Right atrium auricular region (tissue), 2 donors: Measurements from ENCODE around the gene CWC15. TPM values are rescaled to one million over a fixed set of nuclear protein-coding genes. Genes with fewer than 3 reads are reported as not detected.

Source experiments
- DNase-seq: peaks from one replicate; pipeline ENCODE4 v3.0.0-alpha.2; 2019; ENCODE audit warnings: low spot score
- H3K27ac ChIP-seq, 2 donors: fragments of 200-600 bp; sonication (generic); 1 replicate in 1 of 2; 2 replicates in 1 of 2; pipeline ENCODE4 v1.5.1; 2016 to 2019
- H3K27me3 ChIP-seq, 2 donors: fragments of 200-600 bp; sonication (generic); one replicate each; pipeline versions ENCODE4 v1.5.1 to v1.6.0; 2017 to 2019
- H3K36me3 ChIP-seq: fragments of 200-600 bp; sonication (generic); one replicate; pipeline ENCODE4 v1.5.1; 2016
- H3K4me1 ChIP-seq, 2 donors: fragments of 200-600 bp; sonication (generic); one replicate each; pipeline versions ENCODE4 v1.5.1 to v1.6.0; 2017 to 2019
- H3K4me3 ChIP-seq, 2 donors: fragments of 200-600 bp; sonication (generic); 1 replicate in 1 of 2; 2 replicates in 1 of 2; pipeline ENCODE4 v1.5.1; 2017 to 2019; ENCODE audit warnings: mild to moderate bottlenecking in 1 of 2, moderate library complexity in 1 of 2
- H3K9me3 ChIP-seq, 2 donors: fragments of 200-600 bp; sonication (generic); one replicate each; pipeline ENCODE4 v1.5.1; 2019
- total RNA-seq, 2 donors: library from RNA; depleted of rRNA; stranded (reverse); fragments of >200 nt; gene quantifications; one replicate each; pipeline ENCODE4 v1.1.0, GENCODE V29; 2016
- TF ChIP-seq, protein P1 (sequence below), 2 donors: fragments of 200-600 bp; sonication (generic); IDR thresholded peaks; one replicate each; pipeline ENCODE4 v1.5.1; 2019; ENCODE audit warnings: antibody characterized with exemption in 2 of 2

CWC15 gene
- total RNA-seq, 2 donors from 2014 or later, result 45.3 to 48.6 TPM

DNA sequence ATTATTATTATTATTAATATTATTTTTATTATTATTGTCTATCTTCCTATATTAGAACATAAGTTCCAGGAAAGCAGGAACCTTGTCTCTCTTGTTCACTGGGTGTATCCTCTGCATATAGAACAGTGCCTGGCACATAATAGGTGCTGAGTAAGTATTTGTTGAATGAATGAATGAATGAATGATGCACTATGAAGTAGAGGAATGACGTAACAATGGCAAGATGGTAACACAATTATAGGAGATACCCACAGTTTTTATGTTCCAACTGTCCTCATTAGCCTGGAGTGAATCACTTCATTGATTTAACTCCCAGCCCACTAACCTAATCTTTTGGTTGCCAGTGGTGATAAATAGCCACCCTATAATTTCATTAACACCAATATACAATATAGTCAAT, 2.2 kb upstream of the CWC15 start:
- H3K4me1 ChIP-seq, result peaks cover 0 to 12% of the 10 kb centered on the region in 2 donors
- TF ChIP-seq, protein P1, sequence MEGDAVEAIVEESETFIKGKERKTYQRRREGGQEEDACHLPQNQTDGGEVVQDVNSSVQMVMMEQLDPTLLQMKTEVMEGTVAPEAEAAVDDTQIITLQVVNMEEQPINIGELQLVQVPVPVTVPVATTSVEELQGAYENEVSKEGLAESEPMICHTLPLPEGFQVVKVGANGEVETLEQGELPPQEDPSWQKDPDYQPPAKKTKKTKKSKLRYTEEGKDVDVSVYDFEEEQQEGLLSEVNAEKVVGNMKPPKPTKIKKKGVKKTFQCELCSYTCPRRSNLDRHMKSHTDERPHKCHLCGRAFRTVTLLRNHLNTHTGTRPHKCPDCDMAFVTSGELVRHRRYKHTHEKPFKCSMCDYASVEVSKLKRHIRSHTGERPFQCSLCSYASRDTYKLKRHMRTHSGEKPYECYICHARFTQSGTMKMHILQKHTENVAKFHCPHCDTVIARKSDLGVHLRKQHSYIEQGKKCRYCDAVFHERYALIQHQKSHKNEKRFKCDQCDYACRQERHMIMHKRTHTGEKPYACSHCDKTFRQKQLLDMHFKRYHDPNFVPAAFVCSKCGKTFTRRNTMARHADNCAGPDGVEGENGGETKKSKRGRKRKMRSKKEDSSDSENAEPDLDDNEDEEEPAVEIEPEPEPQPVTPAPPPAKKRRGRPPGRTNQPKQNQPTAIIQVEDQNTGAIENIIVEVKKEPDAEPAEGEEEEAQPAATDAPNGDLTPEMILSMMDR (IDR thresholded peaks at IDR 0.05), result no peak
- no peak for DNase-seq
- H3K36me3 ChIP-seq, result peaks cover 12% of the 10 kb centered on the region
- H3K27ac ChIP-seq, result no peak overlapping the region
- H3K4me3 ChIP-seq, result no peak overlapping the region
- H3K27me3 ChIP-seq, result no peaks in the 10 kb centered on the region
- H3K9me3 ChIP-seq, result no peaks in the 10 kb centered on the region

DNA sequence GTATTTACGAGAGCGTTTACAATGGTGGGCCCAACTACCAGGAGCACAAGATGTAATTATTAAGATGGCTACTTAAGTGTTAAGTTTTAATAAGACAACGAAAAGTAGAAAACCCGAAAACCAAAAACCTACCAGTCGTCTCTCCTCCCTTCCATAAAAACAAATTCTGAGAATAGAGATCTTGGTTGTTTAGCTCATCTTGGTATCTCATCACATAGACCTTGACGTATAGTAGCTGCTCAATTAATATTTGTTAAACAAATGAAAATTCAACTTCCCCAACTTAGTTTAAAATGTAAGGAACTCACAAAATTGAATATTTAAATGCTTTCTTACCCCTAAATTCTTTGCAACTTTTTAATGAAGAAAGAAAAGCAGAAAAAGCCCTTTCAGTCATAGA, 822 bp upstream of the CWC15 start:
- no peaks in the 10 kb centered on the region for H3K27me3 ChIP-seq
- no peak for DNase-seq
- H3K4me3 ChIP-seq, result peak overlapping the region; percentile 76 to 93
- no peak overlapping the region for H3K27ac ChIP-seq
- peaks cover 0 to 12% of the 10 kb centered on the region in 2 donors for H3K4me1 ChIP-seq
- TF ChIP-seq, protein P1 (IDR thresholded peaks at IDR 0.05), result no peak
- H3K36me3 ChIP-seq, result peaks cover 26% of the 10 kb centered on the region
- no peaks in the 10 kb centered on the region for H3K9me3 ChIP-seq

DNA sequence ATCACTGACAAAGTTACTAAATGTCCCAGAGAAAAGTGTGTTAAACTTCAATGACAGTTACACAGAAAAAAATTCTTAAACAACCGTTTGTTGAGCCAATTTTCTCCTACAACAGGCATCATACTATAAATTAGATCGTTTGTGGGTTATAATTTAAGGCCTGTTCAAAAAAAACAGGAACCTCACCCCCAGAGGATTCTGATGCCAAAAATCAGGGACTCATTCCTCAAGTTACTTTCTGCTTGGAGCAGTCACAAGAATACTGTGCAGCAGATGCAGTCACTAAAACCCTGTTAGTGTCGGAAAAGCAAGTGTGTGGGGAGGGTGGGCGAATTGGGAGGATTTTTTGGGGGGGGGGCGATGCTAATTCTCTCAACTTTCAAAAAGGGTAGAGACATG, 657 bp downstream of the CWC15 start:
- no peaks in the 10 kb centered on the region for H3K27me3 ChIP-seq
- H3K4me1 ChIP-seq, result peaks cover 0 to 12% of the 10 kb centered on the region in 2 donors
- TF ChIP-seq, protein P1 (IDR thresholded peaks at IDR 0.05), result no peak
- peak overlapping the region; percentile 76 to 93 for H3K4me3 ChIP-seq
- H3K27ac ChIP-seq, result peak overlapping the region in 1 of 2 donors; percentile 85
- peaks cover 41% of the 10 kb centered on the region for H3K36me3 ChIP-seq
- no peak for DNase-seq
- no peaks in the 10 kb centered on the region for H3K9me3 ChIP-seq

DNA sequence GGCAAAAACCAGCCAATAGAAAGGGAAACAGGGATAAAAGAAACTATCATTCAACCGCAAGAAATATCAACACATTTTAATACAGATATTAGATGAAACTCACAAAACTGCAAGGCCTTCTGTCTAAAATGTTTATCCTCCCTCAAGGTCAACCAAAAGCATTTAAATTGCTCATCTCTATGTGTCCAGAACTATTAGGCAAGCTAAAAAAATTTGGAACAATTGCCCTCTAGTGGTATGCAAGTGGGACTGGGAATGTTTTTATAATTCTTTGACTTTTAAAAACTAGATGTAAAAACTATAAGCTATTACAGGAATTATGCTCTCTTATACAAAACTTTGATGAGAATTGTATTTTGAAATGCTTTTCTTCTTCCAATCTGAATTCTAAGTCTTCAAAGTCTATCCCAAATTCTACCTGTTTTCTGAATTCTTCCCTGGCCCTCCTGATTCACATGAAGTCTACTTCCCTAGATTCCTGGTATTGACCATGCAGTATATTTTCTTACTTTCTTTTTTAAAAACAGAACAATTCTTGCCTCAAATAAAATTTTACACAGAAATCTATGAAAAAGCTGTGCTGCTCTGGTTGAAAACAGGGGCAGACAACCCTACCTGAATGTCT, 4.9 kb downstream of the CWC15 start:
- no peak overlapping the region for H3K27ac ChIP-seq
- no peak for DNase-seq
- H3K36me3 ChIP-seq, result peaks cover 82% of the 10 kb centered on the region
- TF ChIP-seq, protein P1 (IDR thresholded peaks at IDR 0.05), result peak; percentile 16 to 70
- H3K4me3 ChIP-seq, result no peak overlapping the region
- H3K4me1 ChIP-seq, result peaks cover 0 to 12% of the 10 kb centered on the region in 2 donors
- H3K9me3 ChIP-seq, result no peaks in the 10 kb centered on the region
- H3K27me3 ChIP-seq, result no peaks in the 10 kb centered on the region

DNA sequence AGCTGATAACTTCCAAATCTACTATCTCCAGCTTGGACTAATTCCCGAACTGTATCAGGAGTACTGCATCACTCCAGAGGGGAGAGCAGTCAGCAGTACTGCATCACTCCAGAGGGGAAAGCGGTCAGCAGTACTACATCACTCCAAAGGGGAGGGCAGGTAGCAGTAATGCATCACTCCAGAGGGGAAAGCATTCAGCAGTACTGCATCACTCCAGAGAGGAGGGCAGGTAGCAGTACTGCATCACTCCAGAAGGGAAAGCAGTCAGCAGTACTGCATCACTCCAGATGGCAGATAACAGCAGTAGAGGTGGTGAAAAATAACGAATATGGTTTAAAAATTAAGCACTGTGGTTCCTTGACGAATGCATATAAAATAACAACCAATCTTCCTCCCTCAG, 8.4 kb downstream of the CWC15 start:
- TF ChIP-seq, protein P1 (IDR thresholded peaks at IDR 0.05), result no peak
- Histone ChIP-seq H3K36me3 (peaks cover 99% of the 10 kb centered on the region), H3K4me1 (no peaks in the 10 kb centered on the region), H3K4me3 (no peak overlapping the region), H3K27me3 (no peaks in the 10 kb centered on the region), H3K9me3 (no peaks in the 10 kb centered on the region), H3K27ac (no peak overlapping the region)
- no peak for DNase-seq

DNA sequence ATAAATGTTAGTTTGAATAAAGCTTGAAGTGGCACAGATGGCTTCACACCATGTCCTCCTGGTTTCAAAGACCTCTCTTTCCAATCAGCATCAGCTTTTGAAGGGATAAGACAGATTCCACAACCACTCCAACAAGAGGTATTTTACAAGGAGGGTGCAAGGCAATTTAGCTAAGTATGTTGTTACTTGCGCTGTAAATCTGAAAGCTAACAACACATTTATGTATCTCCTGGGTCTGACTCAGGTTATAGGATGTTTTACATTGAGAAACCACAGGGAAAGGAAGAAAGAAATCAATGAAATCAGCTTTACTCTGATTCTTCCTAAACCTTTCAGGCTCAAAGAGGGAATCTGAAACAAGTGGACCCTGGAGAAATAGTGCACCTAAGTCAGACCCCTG, 12.1 kb downstream of the CWC15 start:
- no peak overlapping the region for H3K4me3 ChIP-seq
- H3K4me1 ChIP-seq, result no peaks in the 10 kb centered on the region
- no peak overlapping the region for H3K27ac ChIP-seq
- no peaks in the 10 kb centered on the region for H3K27me3 ChIP-seq
- no peak for DNase-seq
- H3K9me3 ChIP-seq, result no peaks in the 10 kb centered on the region
- TF ChIP-seq, protein P1 (IDR thresholded peaks at IDR 0.05), result no peak
- peaks cover 68% of the 10 kb centered on the region for H3K36me3 ChIP-seq
